SU-DHL-6 (cell line): Measurements from ENCODE around the gene WNT16.

Source experiments
- H2AFZ ChIP-seq: fragments of 200-600 bp; sonication (generic); 2 replicates; pipeline ENCODE4 v1.6.1; 2014; ENCODE audit warnings: low read depth, mild to moderate bottlenecking, moderate library complexity, mixed read lengths, antibody characterized with exemption, low read length; ENCODE audit not compliant: severe bottlenecking
- H3F3A ChIP-seq: fragments of 200-600 bp; shearing (Covaris generic); 2 replicates; pipeline ENCODE4 v1.6.0; 2016; ENCODE audit warnings: antibody characterized with exemption, mild to moderate bottlenecking; ENCODE audit not compliant: insufficient read depth
- H3K27ac ChIP-seq: fragments of 200-600 bp; sonication (generic); 2 replicates; pipeline ENCODE4 v1.5.1; 2016; ENCODE audit warnings: low read depth, mild to moderate bottlenecking, low read length, moderate library complexity, mixed read lengths
- H3K27me3 ChIP-seq: fragments of 200-600 bp; sonication (generic), shearing (Covaris generic); 2 replicates; pipeline ENCODE4 v1.6.0; 2014; ENCODE audit warnings: mild to moderate bottlenecking, low read length
- H3K36me3 ChIP-seq: fragments of 200-600 bp; sonication (generic); 2 replicates; pipeline ENCODE4 v1.6.1; 2014; ENCODE audit warnings: mild to moderate bottlenecking, low read length, mixed read lengths
- H3K4me2 ChIP-seq: fragments of 300-600, 200-600 bp; shearing (Covaris generic), sonication (generic); 2 replicates; pipeline ENCODE4 v1.6.0; 2014; ENCODE audit warnings: low read length, low read depth, mild to moderate bottlenecking; ENCODE audit not compliant: poor library complexity, severe bottlenecking
- H3K4me3 ChIP-seq: fragments of 200-600 bp; sonication (generic); 2 replicates; pipeline ENCODE4 v1.5.1; 2014; ENCODE audit warnings: antibody characterized with exemption, low read length, mild to moderate bottlenecking, mixed read lengths; ENCODE audit not compliant: insufficient read depth, poor library complexity, severe bottlenecking
- H3K79me2 ChIP-seq: fragments of 200-600 bp; sonication (generic); 2 replicates; pipeline ENCODE4 v1.6.1; 2014; ENCODE audit warnings: mild to moderate bottlenecking, low read length, moderate library complexity; ENCODE audit not compliant: insufficient read depth
- H3K9ac ChIP-seq: fragments of 200-600 bp; sonication (generic); 2 replicates; pipeline ENCODE4 v1.7.0; 2014; ENCODE audit warnings: mild to moderate bottlenecking, low read length
- H3K9me2 ChIP-seq: fragments of 200-600 bp; sonication (generic); replicated peaks from 2 replicates; pipeline ENCODE4 v1.6.1; 2014; ENCODE audit warnings: low read length; ENCODE audit not compliant: insufficient read depth
- H3K9me3 ChIP-seq: fragments of 200-600 bp; sonication (generic); 2 replicates; pipeline ENCODE4 v1.6.1; 2014; ENCODE audit warnings: low read length, mixed read lengths; ENCODE audit not compliant: insufficient read depth
- H4K20me1 ChIP-seq: fragments of 200-600 bp; sonication (generic); 2 replicates; pipeline ENCODE4 v1.6.1; 2014; ENCODE audit warnings: low read depth, mild to moderate bottlenecking, antibody characterized with exemption, low read length, moderate library complexity, mixed read lengths
- CTCF ChIP-seq: fragments of 200-600 bp; sonication (generic); IDR thresholded peaks from one replicate; pipeline ENCODE4 v1.5.1; 2017; ENCODE audit warnings: antibody characterized with exemption, mild to moderate bottlenecking, low read length, moderate library complexity; ENCODE audit not compliant: insufficient read depth, poor library complexity, severe bottlenecking
- EZH2phosphoT487 ChIP-seq: fragments of 200-600 bp; sonication (generic), shearing (Covaris generic); conservative IDR thresholded peaks from 2 replicates; pipeline ENCODE4 v1.6.1; 2018; ENCODE audit warnings: mild to moderate bottlenecking, antibody characterized with exemption, low read length, moderate library complexity, mixed read lengths

Gene WNT16

GRCh38 chr7:121336579-121336978 lies 7.8 kb downstream of the WNT16 start:
- TF ChIP-seq CTCF (no peak), EZH2phosphoT487 (no peak)
- no peak overlapping the region for H2AFZ ChIP-seq

GRCh38 chr7:121337398-121337797 lies 8.6 kb downstream of the WNT16 start:
- Histone ChIP-seq H3K79me2 (no peaks in the 10 kb centered on the region), H3K36me3 (no peaks in the 10 kb centered on the region; the same call in 1 of the 2 replicates), H3F3A (no peaks in the 10 kb centered on the region), H3K9me2 (no peaks in the 10 kb centered on the region), H3K9me3 (no peaks in the 10 kb centered on the region), H3K27me3 (no peaks in the 10 kb centered on the region), H2AFZ (no peak overlapping the region), H3K27ac (no peak overlapping the region), H4K20me1 (no peaks in the 10 kb centered on the region), H3K4me3 (no peak overlapping the region), H3K4me2 (no peak overlapping the region), H3K9ac (no peak overlapping the region)
- TF ChIP-seq CTCF = no peak
- no peak for TF ChIP-seq EZH2phosphoT487

More at GRCh38 chr7:121336579-121336978, 7.8 kb downstream of the WNT16 start:
- H3K4me2 ChIP-seq = no peak overlapping the region
- H3K79me2 ChIP-seq = no peaks in the 10 kb centered on the region
- H3K36me3 ChIP-seq = no peaks in the 10 kb centered on the region; the same call in 1 of the 2 replicates
- H3K9me3 ChIP-seq = no peaks in the 10 kb centered on the region
- no peaks in the 10 kb centered on the region for H3F3A ChIP-seq
- no peak overlapping the region for H3K27ac ChIP-seq
- no peak overlapping the region for H3K9ac ChIP-seq
- no peaks in the 10 kb centered on the region for H3K27me3 ChIP-seq
- no peak overlapping the region for H3K4me3 ChIP-seq
- no peaks in the 10 kb centered on the region for H3K9me2 ChIP-seq
- no peaks in the 10 kb centered on the region for H4K20me1 ChIP-seq

GRCh38 chr7:121339082-121339481 lies 10.3 kb downstream of the WNT16 start:
- no peaks in the 10 kb centered on the region for H3F3A ChIP-seq
- no peaks in the 10 kb centered on the region for H3K79me2 ChIP-seq
- no peaks in the 10 kb centered on the region for H3K27me3 ChIP-seq
- H3K27ac ChIP-seq = no peak overlapping the region
- no peaks in the 10 kb centered on the region for H3K36me3 ChIP-seq
- TF ChIP-seq EZH2phosphoT487 (no peak), CTCF (no peak)
- no peak overlapping the region for H3K4me3 ChIP-seq
- no peak overlapping the region for H3K9ac ChIP-seq
- H3K9me2 ChIP-seq = no peaks in the 10 kb centered on the region
- no peaks in the 10 kb centered on the region for H4K20me1 ChIP-seq
- no peaks in the 10 kb centered on the region for H3K9me3 ChIP-seq
- H3K4me2 ChIP-seq = no peak overlapping the region
- no peak overlapping the region for H2AFZ ChIP-seq
